Activated CD4-positive, alpha-beta T cell treated with anti-CD3 and anti-CD28 coated beads for 1 hour (primary cell): ENCODE data around the gene RABGEF1.
"Not testable (repeated sequence)": the region's sequence is repeated elsewhere in the genome, so short reads cannot be mapped to it uniquely, and the experiment has no call there.

Experiments used
- DNase-seq: peaks from one replicate; pipeline ENCODE4 v3.0.0-alpha.2; 2020

Gene RABGEF1

GRCh38 chr7:66766041-66766440 is 25.5 kb downstream of the RABGEF1 start:
- DNase-seq, result no peak

GRCh38 chr7:66767486-66767885 is 27.0 kb downstream of the RABGEF1 start:
- not testable (repeated sequence) for DNase-seq

- no peak for DNase-seq
Observed at GRCh38 chr7:66768865-66769832, 28.6 kb downstream of the RABGEF1 start.

GRCh38 chr7:66769833-66770512 is 29.4 kb downstream of the RABGEF1 start:
- no peak for DNase-seq

- DNase-seq, result no peak
Observed at GRCh38 chr7:66771795-66772194, 31.3 kb downstream of the RABGEF1 start.

- DNase-seq, result not testable (repeated sequence)
Observed at GRCh38 chr7:66773744-66774143, 33.2 kb downstream of the RABGEF1 start.

- not testable (repeated sequence) for DNase-seq
Observed at GRCh38 chr7:66776383-66776782, 35.9 kb downstream of the RABGEF1 start.

GRCh38 chr7:66776800-66777442 is 36.4 kb downstream of the RABGEF1 start:
- DNase-seq, result no peak

GRCh38 chr7:66778201-66778600 is 37.7 kb downstream of the RABGEF1 start:
- DNase-seq, result no peak

- no peak for DNase-seq
Observed at GRCh38 chr7:66779669-66780409, 39.3 kb downstream of the RABGEF1 start.

- no peak for DNase-seq
Observed at GRCh38 chr7:66781408-66782090, 41.0 kb downstream of the RABGEF1 start.

GRCh38 chr7:66782875-66783274 is 42.3 kb downstream of the RABGEF1 start:
- DNase-seq, result not testable (repeated sequence)

GRCh38 chr7:66783887-66784595 is 43.5 kb downstream of the RABGEF1 start:
- not testable (repeated sequence) for DNase-seq

- no peak for DNase-seq
Observed at GRCh38 chr7:66790196-66790595, 49.7 kb downstream of the RABGEF1 start.

- DNase-seq, result no peak
Observed at GRCh38 chr7:66790725-66791124, 50.2 kb downstream of the RABGEF1 start.

GRCh38 chr7:66800591-66800990 is 60.1 kb downstream of the RABGEF1 start:
- no peak for DNase-seq

- DNase-seq, result no peak
Observed at GRCh38 chr7:66804001-66804400, 63.5 kb downstream of the RABGEF1 start.

GRCh38 chr7:66807736-66808135 is 67.2 kb downstream of the RABGEF1 start:
- DNase-seq, result no peak

- no peak for DNase-seq
Observed at GRCh38 chr7:66810716-66811115, 70.2 kb downstream of the RABGEF1 start.

- DNase-seq, result not testable (repeated sequence)
Observed at GRCh38 chr7:66815186-66815875, 74.8 kb downstream of the RABGEF1 start.

- no peak for DNase-seq
Observed at GRCh38 chr7:66815951-66816350, 75.4 kb downstream of the RABGEF1 start.
